ENCODE measurements around the gene GJA9.
"Not testable (repeated sequence)": the region's sequence is repeated elsewhere in the genome, so short reads cannot be mapped to it uniquely, and the experiment has no call there.

GJA9 gene

GRCh38 chr1:38873027-38873969, 8.1 kb downstream of the GJA9 start, which contains the start of gene MYCBP:
TSS of gene MYCBP (minus strand) at chr1:38873348. CDS start at chr1:38873305, 43 bp downstream.
- DNase-seq = peak; percentile 98

GRCh38 chr1:38872401-38873026, 8.9 kb downstream of the GJA9 start:
- peak; percentile 12 for DNase-seq

DNA sequence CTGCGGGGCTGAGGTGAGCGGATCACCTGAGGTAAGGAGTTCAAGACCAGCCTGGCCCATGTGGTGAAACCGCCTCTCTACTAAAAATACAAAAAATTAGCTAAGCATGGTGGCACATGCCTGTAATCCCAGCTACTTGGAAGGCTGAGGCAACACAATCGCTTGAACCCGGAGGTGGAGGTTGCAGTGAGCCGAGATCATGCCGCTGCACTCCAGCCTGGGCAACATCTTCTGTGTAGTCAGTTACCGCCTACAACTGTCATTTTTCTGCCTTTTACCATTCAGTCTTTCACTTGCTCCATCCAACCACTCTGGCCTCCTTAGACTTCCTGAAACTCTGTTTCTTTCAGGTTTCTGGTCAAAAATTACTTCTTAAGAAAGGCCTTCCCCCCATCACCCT, 10.4 kb downstream of the GJA9 start:
- DNase-seq = no peak

- no peak for DNase-seq
Observed at GRCh38 chr1:38867208-38867607, 14.2 kb downstream of the GJA9 start.

DNA sequence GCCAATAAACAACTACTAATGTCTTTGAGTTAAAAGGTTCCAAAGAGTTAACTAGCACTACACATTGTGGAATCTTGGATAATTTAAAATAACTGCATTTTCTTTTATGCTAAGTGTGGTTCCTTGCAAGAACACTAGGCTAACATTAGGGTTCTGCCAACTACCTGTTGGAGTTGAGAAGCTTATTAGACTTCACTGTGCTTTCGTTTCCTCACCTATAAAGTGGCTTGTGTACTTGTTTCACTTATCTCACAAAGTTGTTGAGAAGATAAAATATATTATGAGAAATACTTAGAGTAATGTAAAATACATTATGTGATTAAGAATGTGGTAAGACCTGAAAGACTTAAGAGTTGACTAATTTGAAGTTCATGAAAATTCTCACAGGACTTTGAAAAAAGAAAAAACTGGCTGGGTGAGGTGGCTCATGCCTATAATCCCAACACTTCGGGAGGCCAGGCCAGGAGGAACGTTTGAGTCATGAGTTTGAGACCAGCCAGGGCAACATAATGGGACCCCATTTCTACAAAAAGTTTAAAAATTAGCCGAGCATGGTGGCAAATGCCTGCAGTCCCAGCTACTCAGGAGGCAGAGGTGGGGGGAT, 16.2 kb downstream of the GJA9 start:
- DNase-seq = no peak

DNA sequence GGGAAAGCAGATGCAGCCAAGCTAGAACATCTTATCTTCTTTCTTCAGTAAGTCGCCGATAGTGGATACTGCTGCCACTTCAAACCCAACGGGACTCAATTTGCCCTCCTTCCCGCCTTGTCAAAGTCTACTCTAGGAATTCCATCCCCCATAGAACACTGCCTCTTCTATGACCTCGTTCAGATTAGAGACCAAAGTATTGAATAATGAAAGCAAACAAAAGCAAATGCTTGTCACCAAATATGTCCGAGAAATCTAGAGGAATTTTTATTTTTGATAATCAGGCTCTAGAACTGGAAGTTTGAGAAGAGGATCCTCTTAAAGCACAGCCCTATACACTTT, 21.0 kb downstream of the GJA9 start:
- no peak for DNase-seq

GRCh38 chr1:38859561-38860453, 21.6 kb downstream of the GJA9 start, which contains the start of gene RRAGC:
TSS of gene RRAGC (minus strand) at chr1:38859772. CDS start at chr1:38859646, 126 bp downstream.
- peak; percentile 96 for DNase-seq

- DNase-seq = peak; percentile 37
Observed at GRCh38 chr1:38858833-38859560, 22.4 kb downstream of the GJA9 start.

- DNase-seq = no peak
Observed at GRCh38 chr1:38852780-38853179, 28.6 kb downstream of the GJA9 start.

- DNase-seq = no peak
Observed at GRCh38 chr1:38848071-38848470, 33.3 kb downstream of the GJA9 start.

DNA sequence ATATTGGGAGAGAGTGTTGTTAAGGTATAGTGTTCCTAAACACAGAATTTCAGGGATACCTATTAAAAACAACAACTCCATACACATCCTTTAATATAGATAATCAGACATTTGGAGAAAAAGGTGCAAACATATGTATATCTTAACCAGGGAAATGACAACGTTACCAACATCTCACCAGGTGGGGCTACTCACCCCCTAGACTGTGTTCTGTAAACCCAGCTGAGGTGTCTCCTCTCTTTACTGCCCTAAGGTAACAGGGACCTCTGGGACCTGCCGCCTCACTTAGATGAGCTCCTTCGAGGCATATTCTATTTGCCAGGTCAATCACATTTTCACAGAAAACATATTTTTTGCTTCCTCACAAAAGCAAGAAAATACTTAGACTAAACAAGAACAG, 35.2 kb downstream of the GJA9 start:
- DNase-seq = no peak

- not testable (repeated sequence) for DNase-seq
Observed at GRCh38 chr1:38845088-38845487, 36.3 kb downstream of the GJA9 start.

DNA sequence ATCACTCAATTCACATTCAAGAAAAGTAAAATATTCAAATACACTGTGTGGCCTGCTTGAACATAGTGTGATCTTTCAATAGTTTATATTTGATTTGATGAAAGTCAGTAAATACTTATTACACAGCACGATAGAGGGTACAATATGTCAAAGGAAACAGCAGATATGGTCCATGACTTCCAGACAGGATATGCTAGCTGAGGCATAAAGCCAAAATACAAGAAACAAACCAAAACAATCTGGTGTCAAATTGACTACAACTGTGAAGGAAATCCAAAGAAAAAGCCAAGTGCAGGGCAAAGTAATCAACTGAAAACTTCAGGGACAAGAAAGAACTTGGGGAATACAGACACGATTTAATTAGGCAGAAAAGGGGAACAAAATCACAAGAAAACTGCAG, 41.1 kb downstream of the GJA9 start:
- DNase-seq = no peak

DNA sequence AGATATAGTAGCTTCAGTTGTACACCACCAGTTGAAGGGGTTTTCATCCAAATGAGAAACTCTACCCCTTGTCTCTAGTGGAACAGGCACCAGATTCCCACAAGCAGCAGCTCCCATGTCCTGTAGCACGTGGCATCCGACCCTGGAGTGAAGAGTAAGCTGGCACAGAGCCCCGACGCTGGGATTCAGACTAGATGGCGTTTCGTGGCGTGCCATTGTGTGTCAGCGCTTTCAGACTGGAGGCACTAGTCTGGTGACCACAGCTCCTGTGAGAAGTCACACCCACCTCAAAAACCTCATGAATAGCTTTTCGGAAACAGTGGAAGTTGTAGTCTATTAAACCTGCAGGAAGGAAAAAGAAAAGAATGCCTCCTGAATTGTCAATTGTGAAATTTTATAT, 42.0 kb downstream of the GJA9 start:
- DNase-seq = no peak

- not testable (repeated sequence) for DNase-seq
Observed at GRCh38 chr1:38836316-38836715, 45.1 kb downstream of the GJA9 start.

- peak; percentile 89 for DNase-seq
Observed at GRCh38 chr1:38834937-38835827, 46.2 kb downstream of the GJA9 start.

GRCh38 chr1:38834221-38834782, 47.1 kb downstream of the GJA9 start:
- no peak for DNase-seq

GRCh38 chr1:38833146-38833545, 48.2 kb downstream of the GJA9 start:
- DNase-seq = no peak

DNA sequence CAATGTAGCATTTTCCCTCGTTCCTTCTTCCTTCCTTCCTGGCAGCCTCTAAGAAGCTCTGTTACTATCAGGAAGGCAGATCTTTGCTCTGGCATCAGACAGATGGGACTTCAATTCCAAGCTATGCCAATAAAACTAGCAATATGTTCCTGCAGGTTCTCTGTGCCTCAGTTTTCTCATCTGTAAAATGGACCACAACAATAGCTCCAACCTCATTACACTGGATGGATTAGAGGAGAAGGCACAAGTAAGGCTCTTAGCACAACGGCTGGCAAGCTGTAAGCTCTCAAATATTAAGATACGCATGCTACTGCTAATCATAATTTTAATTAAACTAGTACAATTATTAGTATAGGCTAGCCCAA, 49.0 kb downstream of the GJA9 start:
- DNase-seq = no peak

DNA sequence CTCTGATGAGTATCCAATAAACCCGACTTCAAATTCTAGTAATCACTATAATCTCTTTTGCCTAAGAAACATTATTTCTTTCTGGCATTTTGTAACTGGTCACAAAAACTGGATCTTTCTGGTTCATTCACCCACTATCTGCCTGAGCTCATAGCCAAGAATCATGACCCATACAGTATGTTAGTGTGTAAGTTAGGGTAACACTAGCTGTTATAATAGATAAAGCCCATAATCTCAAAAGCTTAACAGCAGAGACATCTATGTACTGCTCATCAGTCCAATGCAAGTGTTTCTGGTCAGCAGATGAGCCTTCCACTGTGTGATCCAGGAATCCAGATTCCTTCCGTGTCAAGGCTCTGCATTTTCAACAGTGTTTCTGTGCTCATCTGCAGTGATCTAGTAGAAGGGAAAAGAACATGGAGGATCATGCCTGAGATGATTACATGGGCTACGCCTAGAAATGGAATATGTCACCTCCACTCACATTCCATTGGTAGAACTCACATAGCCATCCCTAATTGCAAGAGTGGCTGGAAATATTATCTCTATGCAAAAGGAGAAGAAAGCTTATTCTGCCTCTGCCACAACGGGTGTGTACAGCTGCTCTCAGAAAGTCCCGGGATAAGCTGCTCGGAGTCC, 49.5 kb downstream of the GJA9 start:
- no peak for DNase-seq
